Dedifferentiated amniotic fluid mesenchymal stem cell (primary cell): ENCODE results near the gene OLFM2.
"Not testable (repeated sequence)": the region's sequence is repeated elsewhere in the genome, so short reads cannot be mapped to it uniquely, and the experiment has no call there.

Experiments used
- DNase-seq: peaks from one replicate; pipeline ENCODE4 v3.0.0-alpha.2; 2016; ENCODE audit errors: extremely low spot score

Gene OLFM2

DNA sequence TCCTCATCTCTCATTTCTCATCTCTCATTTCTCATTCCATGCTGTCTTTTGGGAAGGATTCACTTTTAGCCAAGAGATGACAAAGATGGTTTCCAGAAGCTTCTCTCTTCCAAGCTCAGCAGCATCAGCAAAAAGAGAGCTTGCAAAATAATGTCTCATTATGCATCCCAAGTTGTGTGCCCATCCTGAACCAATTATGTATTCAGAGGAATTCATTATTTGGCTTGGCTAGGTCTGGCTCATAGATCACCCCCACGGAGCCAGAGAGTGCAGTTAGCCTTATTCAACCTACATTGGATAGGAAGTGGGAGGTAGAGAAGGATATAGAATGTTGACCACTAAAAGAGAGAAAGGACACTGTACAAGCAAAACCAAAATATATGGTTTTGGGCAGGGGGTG, 5.4 kb upstream of the OLFM2 start:
- DNase-seq = no peak

- DNase-seq = no peak
Observed at GRCh38 chr19:9941231-9941630, 4.9 kb upstream of the OLFM2 start.

GRCh38 chr19:9940778-9941177, 4.5 kb upstream of the OLFM2 start:
- no peak for DNase-seq

GRCh38 chr19:9939301-9939913, 3.1 kb upstream of the OLFM2 start:
- DNase-seq = no peak

DNA sequence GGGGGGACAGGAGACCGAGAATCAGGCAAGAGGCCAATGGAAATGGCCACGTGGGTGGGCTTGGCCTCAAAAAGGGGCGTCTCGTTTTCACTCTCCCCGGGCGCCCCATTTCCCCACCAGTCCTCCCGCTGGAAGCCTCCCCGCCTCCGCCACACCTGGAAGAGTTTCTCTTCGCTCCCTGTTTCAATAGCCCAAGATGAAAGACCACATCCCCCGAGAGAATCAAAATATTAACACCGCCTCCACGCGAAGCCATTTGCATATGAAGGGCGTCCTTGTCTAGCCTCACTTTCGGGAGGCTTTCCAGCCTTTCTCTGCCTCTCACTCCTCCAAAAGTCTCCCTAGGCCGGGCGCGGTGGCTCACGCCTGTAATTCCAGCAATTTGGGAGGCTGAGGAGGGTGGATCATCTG, 691 bp upstream of the OLFM2 start:
- DNase-seq = no peak

DNA sequence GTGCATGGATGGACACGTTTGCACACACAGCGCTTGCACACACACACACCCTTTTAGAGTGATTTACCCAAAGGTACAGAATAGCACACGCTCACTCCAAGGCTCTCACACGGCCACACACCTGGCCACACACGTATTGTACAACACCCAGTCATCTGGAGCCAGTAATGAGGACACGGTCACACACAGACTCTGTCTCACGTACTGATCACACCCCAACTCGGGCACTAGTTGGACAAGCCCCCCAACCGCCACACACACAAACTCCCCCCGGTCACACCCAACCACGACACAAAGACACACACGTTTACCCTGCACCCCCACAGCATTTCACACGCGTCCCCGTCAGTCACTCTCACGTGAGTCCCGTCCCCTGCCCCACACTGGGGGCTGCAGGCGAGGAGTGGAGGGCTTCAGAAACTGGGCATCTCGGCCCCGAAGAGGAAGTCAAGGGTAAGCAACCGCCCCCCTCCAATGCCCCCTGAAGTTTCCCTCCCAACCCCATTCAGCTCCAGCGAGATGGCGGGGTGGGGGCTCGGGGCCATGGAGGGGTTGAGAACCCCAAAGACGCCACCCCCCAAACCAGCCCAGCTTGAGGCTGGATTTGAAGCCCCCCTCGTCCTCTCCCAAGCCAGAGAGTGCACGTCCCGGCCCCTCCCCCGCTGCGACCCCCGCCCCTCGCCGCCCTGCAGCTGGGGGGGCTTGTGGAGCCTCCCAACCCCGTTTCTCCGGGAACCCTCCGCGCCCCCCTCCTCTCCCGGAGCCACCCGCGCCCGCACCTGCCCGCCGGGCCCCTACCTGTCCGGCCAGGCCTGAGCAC, 599 bp downstream of the OLFM2 start:
- no peak for DNase-seq

DNA sequence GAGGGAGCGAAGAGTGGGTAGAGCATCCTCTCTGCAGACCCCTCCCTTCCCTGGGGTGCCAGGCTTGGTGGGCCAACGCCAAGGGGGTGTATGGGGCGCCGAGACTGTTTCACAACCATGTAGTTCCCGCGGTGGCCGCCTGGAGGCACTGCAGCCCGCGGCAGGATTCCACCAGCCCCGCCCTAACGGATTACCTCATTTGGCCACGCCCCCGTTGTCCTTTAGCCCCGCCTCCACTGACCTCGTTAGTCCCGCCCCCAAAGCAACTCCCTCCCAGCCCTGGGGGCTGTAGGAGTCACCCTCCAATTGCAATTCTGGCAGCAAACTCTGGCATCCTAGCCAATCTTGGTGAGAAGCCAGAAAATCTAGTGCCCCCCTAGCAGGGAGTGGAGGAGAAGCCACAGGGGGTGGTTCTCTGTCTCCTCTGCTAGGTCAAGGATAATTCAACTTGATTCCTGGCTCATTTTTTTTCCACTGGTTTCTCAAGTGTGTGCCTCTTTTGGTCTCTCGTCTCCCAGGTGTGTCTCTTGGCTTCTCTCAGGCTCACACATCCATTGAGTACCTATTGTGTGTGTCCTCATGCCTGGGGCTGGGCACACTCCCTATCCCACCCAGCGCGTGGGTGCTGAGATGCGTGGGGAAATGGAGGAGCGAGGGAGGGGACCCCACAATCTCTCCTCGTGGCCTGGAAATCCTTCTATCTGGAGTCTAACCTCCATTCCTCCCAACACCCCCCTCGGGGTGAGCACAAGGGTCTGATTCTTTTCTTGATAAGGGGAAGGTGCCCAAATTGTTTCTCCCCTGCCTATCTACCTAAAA, 2.0 kb downstream of the OLFM2 start:
- DNase-seq = peak; percentile 76

- DNase-seq = no peak
Observed at GRCh38 chr19:9932835-9933234, 3.5 kb downstream of the OLFM2 start.

- DNase-seq = no peak
Observed at GRCh38 chr19:9931629-9932028, 4.7 kb downstream of the OLFM2 start.

- DNase-seq = no peak
Observed at GRCh38 chr19:9923440-9923839, 12.9 kb downstream of the OLFM2 start.

DNA sequence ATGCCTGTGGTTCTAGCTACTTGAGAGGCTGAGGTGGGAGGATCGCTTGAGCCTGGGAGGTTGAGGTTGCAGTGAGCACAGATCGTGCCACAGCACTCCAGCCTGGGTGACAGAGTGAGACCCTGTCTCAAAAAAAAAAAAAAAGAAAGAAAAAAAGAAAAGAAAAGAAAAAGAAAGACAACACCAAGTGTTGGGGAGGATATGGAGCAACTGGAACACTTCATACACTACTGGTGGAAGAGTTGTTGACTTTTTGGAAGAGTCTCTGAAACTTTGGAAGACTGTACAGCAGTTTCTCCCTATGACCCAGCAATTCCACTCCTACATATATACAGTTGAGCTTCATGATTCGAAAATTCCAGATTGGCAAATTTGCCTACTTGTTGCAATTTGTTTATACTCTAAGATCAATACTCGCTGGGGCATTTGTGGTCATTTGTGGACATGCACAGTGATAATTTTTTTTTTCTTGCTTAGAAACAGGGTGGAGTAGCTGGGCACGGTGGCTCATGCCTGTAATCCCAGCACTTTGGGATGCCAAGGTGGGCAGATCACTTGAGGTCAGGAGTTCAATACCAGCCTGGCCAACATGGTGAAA, 13.4 kb downstream of the OLFM2 start:
- not testable (repeated sequence) for DNase-seq

- DNase-seq = no peak
Observed at GRCh38 chr19:9917321-9917720, 19.0 kb downstream of the OLFM2 start.

- DNase-seq = no peak
Observed at GRCh38 chr19:9916719-9917118, 19.6 kb downstream of the OLFM2 start.

GRCh38 chr19:9914315-9915207, 21.8 kb downstream of the OLFM2 start:
- DNase-seq = peak; percentile 65

DNA sequence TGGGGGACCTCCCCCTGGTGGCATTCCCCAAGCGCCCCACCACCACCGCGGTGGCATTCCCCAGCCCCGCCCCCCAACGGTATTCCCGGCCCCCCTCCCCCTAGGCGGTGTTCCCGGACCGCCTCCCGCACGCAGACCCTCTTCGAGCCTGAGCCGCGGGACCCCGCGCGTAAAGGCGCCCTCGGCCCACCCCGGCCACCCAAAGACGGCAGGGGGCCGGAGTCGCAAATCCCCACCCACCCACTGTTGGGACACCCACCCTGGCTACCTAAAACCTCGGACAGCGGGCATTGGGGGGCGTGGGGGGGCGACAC, 22.4 kb downstream of the OLFM2 start:
- no peak for DNase-seq

DNA sequence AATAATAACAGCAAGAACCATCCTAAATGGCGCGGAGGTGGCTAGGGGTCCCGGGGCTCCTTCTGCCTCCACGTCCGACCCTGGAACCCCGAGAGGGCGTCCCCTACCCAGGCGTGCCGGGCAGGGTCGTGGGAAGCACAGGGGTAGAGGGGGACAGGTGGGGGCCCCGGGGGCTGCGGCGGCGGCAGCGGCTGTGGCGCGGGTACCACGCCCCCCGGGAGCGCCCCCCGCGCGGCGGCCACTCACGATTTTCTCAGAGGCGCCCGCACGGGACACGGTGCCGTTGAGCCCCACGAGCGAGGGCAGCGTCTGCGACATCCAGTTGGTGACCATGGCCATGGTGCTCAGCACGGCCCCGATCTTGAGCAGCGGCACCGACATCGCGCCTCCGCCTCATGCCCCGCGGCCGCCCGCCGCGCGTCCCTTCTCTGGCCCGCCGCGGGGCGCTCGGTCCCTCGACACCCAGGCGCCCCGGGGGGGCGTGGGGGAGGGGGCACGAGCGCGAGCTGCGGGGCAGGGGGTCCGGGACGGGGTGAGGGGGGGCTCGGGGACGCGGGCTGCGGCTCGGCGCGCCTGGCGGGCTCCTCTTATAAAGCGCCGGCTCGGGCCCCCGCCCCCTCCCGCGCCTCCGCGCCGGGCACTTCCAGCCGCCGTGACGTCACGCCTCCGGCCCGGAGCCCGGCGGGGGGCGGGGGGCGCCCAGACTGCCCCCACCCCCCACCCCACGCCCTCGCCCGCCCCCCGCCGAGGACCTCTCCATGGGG, 22.9 kb downstream of the OLFM2 start:
- DNase-seq = no peak

DNA sequence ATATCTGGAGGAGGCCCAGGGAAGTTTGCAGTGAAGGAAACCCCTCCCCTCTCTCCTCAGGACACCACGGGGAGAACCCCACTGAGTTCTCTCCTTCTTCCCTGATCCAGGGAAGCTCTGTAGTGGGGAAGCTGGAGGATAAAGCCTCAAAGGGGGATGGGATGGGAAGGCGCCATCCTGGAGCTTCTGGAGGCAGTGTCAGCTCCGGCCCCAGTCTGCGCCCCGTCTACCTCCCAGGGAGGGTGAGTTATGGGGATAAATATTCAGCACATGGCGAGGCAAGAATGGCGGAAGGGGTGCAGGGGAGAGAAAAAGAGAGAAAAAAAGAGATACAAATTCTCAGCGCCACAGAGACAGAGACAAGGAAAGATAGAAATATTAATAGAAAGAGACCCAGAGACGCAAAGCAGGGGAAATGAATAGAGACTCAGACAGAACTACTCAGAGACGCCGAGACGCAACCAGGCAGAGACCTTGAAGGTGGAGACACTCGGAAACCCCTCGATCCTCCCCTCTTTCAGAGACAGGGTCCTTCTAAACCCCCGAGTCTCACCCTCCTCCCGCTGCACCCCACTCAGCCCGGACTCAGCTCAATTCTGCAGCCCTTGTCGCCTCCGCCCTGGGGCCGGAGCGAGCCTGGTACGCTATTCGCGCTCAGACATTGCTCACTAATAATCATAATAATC, 23.6 kb downstream of the OLFM2 start:
- no peak for DNase-seq

DNA sequence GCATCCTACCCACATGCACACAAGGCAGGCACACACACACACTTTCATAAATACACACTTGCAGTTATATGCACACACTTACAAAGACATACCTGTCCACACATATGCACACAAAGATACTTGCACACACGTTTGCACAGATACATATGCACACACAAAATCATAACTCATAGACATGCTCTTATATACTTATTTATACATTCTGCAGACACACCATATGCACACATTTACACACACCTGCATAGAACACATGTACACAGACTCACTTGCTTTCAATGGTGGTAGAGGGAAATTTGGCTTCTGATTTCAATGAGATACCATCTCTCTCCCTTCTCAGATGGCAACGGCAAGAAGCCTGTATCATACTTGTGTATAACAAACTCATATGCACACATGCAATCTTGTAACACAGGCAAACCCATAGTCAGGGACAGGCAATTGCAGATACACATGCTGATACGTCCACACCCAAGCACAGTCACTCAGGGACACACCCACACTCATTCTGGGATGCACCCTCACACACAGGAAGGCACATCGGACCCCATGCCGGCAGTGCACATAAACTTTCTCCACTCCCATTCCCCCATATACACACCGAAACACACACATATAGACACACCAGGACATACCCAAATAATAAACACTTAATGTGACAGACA, 24.7 kb downstream of the OLFM2 start:
- no peak for DNase-seq

- DNase-seq = no peak
Observed at GRCh38 chr19:9910625-9911024, 25.7 kb downstream of the OLFM2 start.

DNA sequence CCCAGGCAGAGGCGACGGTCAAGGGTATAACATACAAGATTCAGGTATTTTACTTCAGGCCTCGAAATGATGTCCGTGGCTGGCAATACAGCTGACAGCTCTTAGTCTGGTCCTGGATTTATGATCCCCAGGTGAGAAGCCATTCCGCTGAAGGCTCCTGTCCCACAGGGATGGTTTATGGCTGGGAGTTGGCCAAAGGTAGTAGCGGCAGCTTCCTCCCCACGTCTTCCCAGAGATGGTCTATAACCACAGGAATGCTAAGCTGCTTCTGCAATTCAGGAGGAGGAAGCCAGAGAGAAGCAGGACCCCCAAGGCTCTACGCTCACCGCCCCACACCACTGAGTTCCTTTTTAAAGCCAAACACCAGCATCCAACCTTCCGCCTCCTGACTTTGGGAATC, 27.1 kb downstream of the OLFM2 start:
- DNase-seq = no peak
